Purkinje cell (primary cell): ENCODE results near the gene TRIM50. TPM values are rescaled to one million over a fixed set of nuclear protein-coding genes. Genes with fewer than 3 reads are reported as not detected.

Experiments used
- polyA plus RNA-seq: library from polyadenylated mRNA; unstranded; fragments of >200 nt; fragmentation: Nextera tagmentation; gene quantifications from 2 replicates; pipeline ENCODE4 v1.2.1, GENCODE V29; 2014

Gene TRIM50
- not detected in 2 replicates for polyA plus RNA-seq

DNA sequence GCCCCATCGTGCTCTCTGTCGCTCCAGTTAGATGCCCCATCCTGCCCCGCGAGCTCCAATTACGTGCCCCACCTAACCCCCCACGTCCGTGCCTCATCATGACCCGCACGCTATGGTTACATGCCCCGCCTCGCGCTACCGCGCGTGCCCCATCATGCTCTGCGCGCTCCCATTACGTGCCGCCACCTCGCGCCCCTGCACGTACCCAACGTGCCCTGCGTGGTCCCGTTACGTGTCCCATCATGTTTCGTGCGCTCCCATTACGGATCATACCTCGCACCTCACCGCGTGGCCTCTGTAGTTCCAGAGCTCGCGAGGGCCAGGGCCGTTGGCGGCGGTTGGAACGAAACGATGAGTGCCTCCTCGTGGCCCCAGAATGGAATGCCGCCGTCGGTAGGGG is at the start of gene TRIM50, which contains the start of gene FKBP6:
TRIM50 (minus strand) TSS at position 161 of the 400 bp plus-strand sequence. CDS start 3,295 bp downstream, outside the sequence.
FKBP6 (plus strand) TSS at position 240 of the 400 bp plus-strand sequence. CDS start 268 bp downstream, outside the sequence.

DNA sequence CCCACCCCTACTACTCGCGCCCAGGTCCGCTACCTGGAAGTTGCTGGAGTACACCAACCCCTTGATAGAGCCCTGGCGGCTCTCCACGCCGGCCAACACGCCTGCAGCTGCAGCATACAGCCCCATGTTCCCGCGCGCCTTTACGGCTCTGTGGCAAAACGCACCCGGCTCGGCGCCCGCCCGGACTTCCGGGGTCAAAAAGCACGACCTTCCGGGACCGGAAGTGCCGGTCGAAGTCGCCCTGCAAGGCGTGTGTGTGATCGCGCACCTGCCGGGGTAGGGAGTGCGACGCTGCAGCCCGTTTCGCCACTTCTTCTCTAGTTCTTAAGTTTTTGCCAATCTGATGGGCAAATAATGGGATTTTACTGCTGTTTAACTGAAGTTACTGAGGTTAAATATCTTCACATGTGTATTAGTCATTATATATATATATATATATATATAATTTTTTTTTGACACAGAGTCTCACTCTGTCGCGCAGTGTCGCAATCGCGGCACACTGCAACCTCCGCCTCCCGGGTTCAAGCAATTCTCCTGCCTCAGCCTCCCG is 19.1 kb downstream of the TRIM50 start, which contains the start of gene NSUN5:
NSUN5 (minus strand) TSS at position 162 of the 550 bp plus-strand sequence; CDS start at position 126, 36 bp downstream.

Other genes starting within 250 kb of the TRIM50 start
- gene SPDYE9, start 242.0 kb downstream of the TRIM50 start, polyA plus RNA-seq, result 1.4 and 2.2 TPM in 2 replicates
- 2.3 and 2.5 TPM in 2 replicates for gene NSUN5, start 19.3 kb downstream of the TRIM50 start, polyA plus RNA-seq
- not detected in 2 replicates for gene FKBP6, start 79 bp upstream of the TRIM50 start, polyA plus RNA-seq
- not detected in 2 replicates for gene FZD9, start 105.7 kb upstream of the TRIM50 start, polyA plus RNA-seq
- 8.4 and 10.1 TPM in 2 replicates for gene BAZ1B, start 194.2 kb upstream of the TRIM50 start, polyA plus RNA-seq
- gene BCL7B, start 229.6 kb upstream of the TRIM50 start, polyA plus RNA-seq, result 13.1 and 16.4 TPM in 2 replicates